ENCODE results near the gene LTB4R.

- TF ChIP-seq POLR2A (IDR thresholded peaks at IDR 0.05) = no peak
- TF ChIP-seq CTCF (IDR thresholded peaks at IDR 0.05) = no peak
These were observed 37.8 kb upstream of the LTB4R start for GRCh38 chr14:24273422-24273998.
